HUES64 (cell line): ENCODE measurements around the gene ATP9B.

Experiments
- H3K27ac ChIP-seq: 2 replicates; pipeline ENCODE4 v1.7.0; 2013; ENCODE audit warnings: low read depth, low read length, inconsistent platforms
- H3K27me3 ChIP-seq: 2 replicates; pipeline ENCODE4 v1.6.1; 2013; ENCODE audit warnings: mild to moderate bottlenecking, low read length; ENCODE audit not compliant: insufficient read depth
- H3K36me3 ChIP-seq: 2 replicates; pipeline ENCODE4 v1.6.1; 2013; ENCODE audit warnings: mild to moderate bottlenecking, low read length; ENCODE audit not compliant: insufficient read depth
- H3K4me1 ChIP-seq: 2 replicates; pipeline ENCODE4 v1.6.1; 2013; ENCODE audit warnings: mild to moderate bottlenecking, low read length, moderate library complexity; ENCODE audit not compliant: insufficient read depth
- H3K4me3 ChIP-seq: 2 replicates; pipeline ENCODE4 v1.5.1; 2013; ENCODE audit warnings: mild to moderate bottlenecking, low read length, moderate library complexity
- H3K9ac ChIP-seq: 2 replicates; pipeline ENCODE4 v1.6.1; 2013; ENCODE audit warnings: mild to moderate bottlenecking, low read depth, low read length
- H3K9me3 ChIP-seq: 2 replicates; pipeline ENCODE4 v1.6.1; 2013; ENCODE audit warnings: low read depth, low read length; ENCODE audit not compliant: insufficient read depth
- WGBS: fragments of 150-250, 120-280 bp; methylation state at CpG from one replicate; pipeline ENCODE4 v1.1.7; 2013; ENCODE audit warnings: missing lambda C conversion rate; 5-methylcytosine and 5-hydroxymethylcytosine counted together

The ATP9B gene

DNA sequence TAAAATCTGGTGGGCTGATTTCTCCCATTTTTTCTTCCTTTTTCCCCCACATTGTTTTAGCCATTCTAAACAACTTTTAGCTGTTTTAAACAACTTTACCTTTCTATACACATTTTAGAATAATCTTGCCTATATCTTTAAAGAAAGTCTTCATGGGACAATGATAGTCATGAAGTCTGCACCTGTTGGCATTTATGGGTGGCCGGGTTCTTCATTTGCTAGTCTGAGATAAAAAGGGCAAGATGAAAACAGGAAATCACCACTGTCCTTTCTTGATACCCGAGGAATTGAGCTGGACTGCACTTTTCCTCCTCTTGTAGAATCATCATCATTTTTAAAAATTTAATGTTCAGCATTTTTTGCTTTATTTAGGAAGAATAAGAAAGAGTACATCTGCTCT lies 104.5 kb downstream of the ATP9B start:
- WGBS = 98% methylated on average over 2 of the region's 2 CpGs
- no peaks in the 10 kb centered on the region for H3K9me3 ChIP-seq

DNA sequence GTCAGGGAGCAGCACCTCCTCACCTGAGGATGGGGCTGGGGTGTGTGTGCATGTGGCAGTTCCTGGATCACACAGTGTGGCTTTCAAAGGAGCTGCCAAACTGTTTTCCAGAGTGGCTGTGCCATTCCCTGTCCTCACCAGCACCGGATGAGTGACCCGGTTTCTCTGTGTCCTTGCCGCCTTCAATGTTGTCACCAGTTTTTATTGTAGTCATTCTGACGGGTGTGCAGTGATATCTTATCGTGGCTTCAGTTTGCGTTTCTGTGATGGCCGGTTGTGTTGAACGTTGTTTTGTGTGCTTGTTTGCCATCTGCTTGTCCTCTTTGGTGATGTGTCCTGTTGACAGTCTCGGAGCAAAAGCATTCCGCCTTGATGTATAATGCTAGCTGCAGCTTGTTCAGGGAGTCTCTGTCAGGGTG lies 108.9 kb downstream of the ATP9B start:
- H3K9me3 ChIP-seq = no peaks in the 10 kb centered on the region
- H3K27me3 ChIP-seq = no peaks in the 10 kb centered on the region
- H3K4me1 ChIP-seq = peaks cover 22% of the 10 kb centered on the region
- no peak overlapping the region for H3K9ac ChIP-seq
- 94% methylated on average over 10 of the region's 10 CpGs for WGBS
- no peak overlapping the region for H3K27ac ChIP-seq
- H3K36me3 ChIP-seq = peaks cover 3% of the 10 kb centered on the region
- no peak overlapping the region for H3K4me3 ChIP-seq

More for the DNA sequence above, 104.5 kb downstream of the ATP9B start:
- Histone ChIP-seq H3K27me3 (no peaks in the 10 kb centered on the region), H3K4me1 (no peaks in the 10 kb centered on the region), H3K27ac (no peak overlapping the region), H3K36me3 (peaks cover 3% of the 10 kb centered on the region), H3K9ac (no peak overlapping the region), H3K4me3 (no peak overlapping the region)

DNA sequence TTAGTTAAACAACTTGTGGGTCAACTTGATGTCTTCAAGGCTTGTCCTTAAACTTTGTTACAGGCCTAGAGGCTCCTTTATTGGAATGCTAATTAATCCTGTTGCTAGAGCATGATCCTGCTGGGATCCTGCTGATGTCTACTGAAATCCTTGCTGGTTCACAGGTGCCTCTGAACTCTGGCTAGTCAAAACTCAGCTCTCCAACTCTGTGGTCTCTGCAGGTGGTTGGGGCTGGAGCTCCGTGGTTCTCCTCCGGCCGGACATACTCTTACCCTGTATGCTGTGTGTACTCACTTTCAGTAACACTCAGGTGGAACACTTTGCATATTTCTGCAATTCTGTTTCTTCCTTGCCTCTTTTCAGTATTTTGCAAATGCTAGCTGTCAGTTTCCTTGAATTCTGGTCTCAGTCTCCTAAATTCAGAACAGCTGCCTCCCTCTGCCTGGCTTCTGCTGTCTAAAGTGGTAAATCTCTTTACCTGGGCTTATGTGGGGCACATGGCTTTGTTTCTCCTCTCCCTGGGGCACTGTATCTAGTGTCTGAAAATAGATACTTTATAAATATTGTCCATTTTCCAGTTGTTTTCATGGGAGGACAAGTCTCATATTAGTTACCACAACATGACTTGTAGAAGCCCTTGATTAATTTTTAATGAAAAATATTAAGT lies 113.0 kb downstream of the ATP9B start:
- Histone ChIP-seq H3K27ac (peak overlapping the region; percentile 31; the same call in 1 of the 2 replicates), H3K9ac (no peak overlapping the region), H3K36me3 (no peaks in the 10 kb centered on the region), H3K4me3 (no peak overlapping the region), H3K27me3 (no peaks in the 10 kb centered on the region), H3K9me3 (no peaks in the 10 kb centered on the region), H3K4me1 (peaks cover 38% of the 10 kb centered on the region)
- 8% methylated on average over 3 of the region's 3 CpGs for WGBS

DNA sequence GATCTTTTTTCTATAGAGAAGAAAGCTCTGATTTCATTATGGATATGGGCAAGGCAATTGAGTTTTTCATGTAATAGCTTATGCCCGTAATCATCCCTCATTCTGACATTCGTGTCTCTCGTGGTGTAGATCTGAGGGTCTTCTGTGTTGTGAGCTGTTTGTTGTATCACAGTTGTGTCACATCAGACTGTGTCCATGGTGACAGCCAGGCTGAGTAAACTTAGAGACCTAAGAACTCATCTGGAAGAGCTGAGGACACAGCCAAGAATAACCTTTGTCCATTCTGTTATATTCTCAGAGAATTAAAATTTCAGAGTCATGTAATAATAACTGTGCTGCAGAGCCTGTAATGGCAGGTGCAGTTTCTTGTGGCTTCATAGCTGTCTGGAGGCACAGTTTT lies 116.5 kb downstream of the ATP9B start:
- no peak overlapping the region for H3K9ac ChIP-seq
- no peaks in the 10 kb centered on the region for H3K9me3 ChIP-seq
- no peak overlapping the region for H3K4me3 ChIP-seq
- no peak overlapping the region for H3K27ac ChIP-seq
- peaks cover 41% of the 10 kb centered on the region for H3K4me1 ChIP-seq
- H3K36me3 ChIP-seq = no peaks in the 10 kb centered on the region
- no peaks in the 10 kb centered on the region for H3K27me3 ChIP-seq
- WGBS = 90% methylated on average over 3 of the region's 3 CpGs

DNA sequence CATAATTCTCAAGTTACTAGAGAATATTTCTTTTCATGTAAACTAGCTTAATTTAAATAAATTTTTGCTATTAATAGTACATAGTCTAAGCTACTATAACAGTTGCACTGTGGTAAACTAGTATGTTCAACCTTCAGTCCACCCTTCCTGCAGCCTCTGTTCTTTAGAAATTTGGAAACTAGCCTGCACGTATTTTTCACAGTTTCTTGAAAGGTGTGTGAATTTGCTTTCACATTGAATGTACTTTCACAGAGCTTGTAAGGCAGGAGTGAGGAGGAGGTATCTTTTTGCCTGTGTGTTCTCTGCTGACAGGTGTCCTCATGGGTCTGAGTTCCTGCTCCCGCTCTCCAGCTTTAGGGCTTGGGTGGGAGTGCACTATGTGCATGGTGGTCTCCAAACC lies 117.5 kb downstream of the ATP9B start:
- no peaks in the 10 kb centered on the region for H3K27me3 ChIP-seq
- H3K4me1 ChIP-seq = peaks cover 34% of the 10 kb centered on the region
- no peaks in the 10 kb centered on the region for H3K36me3 ChIP-seq
- 96% methylated on average over 2 of the region's 2 CpGs for WGBS
- H3K9me3 ChIP-seq = no peaks in the 10 kb centered on the region
- no peak overlapping the region for H3K4me3 ChIP-seq
- no peak overlapping the region for H3K27ac ChIP-seq
- H3K9ac ChIP-seq = no peak overlapping the region

DNA sequence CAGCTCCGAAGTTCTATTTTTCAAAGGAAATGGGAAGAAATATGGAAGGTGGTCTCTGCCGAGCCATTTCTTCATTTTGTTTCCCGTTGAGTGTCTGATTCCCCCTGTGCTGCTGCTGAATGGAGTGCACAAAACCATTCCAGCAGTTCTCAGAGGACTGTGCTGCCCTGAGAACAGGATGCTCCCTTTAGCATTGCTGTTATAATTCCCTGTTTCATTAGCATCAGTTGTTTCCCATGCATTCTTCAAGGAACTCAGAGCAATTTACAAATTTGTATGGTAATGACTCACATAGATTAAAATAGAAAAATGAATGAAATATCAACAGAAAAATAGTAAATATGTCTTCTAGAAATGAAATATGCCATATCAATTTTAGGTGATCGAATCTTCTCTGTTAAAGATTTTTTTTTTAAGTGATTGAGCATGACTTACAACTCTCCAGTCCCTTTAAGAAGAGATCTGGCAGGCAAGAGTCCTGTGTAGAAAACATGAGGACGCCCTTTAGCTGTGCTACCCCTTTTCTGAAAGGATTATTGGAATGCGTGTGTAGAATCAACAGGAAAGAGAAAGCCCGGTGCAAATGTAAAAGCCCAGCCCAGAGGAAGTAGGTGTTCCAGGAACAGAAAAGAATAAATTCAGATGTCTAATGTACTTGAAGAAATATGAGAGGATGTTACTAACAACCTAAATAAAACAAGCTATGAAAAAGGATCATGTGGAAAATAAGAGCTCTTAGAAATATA lies 118.5 kb downstream of the ATP9B start:
- Histone ChIP-seq H3K27me3 (no peaks in the 10 kb centered on the region), H3K27ac (no peak overlapping the region; the same call in 1 of the 2 replicates), H3K4me1 (peaks cover 23% of the 10 kb centered on the region), H3K9me3 (no peaks in the 10 kb centered on the region), H3K9ac (no peak overlapping the region), H3K36me3 (no peaks in the 10 kb centered on the region), H3K4me3 (no peak overlapping the region)
- WGBS = 90% methylated on average over 7 of the region's 7 CpGs

DNA sequence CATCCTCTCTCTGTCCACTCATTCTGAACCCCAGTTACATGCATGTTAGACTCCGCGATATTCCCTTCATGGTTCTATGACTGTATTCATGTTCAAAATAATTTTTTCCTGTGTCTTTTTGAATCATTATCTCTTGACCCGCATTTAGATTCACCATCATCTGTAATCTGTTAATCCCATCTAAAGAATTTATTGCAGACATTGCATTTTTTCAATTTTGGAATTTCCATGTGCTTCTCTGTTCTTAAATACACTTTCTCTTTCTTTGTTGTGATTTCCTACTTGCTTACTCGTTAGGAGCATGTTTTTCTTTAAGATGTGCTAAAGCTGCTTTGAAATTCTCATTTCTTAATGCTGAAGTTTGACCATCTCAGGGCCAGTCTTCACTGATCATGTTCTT lies 122.2 kb downstream of the ATP9B start:
- no peak overlapping the region for H3K9ac ChIP-seq
- 97% methylated on average over 4 of the region's 4 CpGs for WGBS
- H3K27ac ChIP-seq = no peak overlapping the region
- H3K4me1 ChIP-seq = peaks cover 8% of the 10 kb centered on the region; the same call in 1 of the 2 replicates
- 0 out of 2 replicates have a peak, but pooled peaks cover 8% of the 10 kb centered on the region for H3K36me3 ChIP-seq
- no peaks in the 10 kb centered on the region for H3K9me3 ChIP-seq
- H3K4me3 ChIP-seq = no peak overlapping the region
- H3K27me3 ChIP-seq = no peaks in the 10 kb centered on the region

DNA sequence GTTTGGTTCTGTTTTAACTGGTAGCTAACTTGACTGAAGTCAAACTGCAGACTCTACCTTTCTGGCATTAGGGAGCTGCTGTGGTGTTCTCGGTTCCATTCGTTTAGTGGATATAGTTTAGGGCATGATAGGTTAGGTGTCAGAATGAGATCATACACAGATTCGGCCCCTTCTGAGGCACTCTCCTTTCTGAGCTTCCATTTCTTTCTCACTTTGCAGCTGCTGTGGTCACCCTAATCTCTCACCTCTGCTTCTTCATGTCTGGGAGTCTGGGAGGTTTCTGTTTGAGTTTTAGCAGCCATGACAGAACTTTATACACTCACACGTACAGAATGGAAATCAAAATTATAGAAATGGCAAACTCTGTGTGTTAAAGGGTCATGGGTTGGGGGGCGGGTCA lies 122.8 kb downstream of the ATP9B start:
- no peaks in the 10 kb centered on the region for H3K27me3 ChIP-seq
- WGBS = 91% methylated on average over 5 of the region's 5 CpGs
- no peaks in the 10 kb centered on the region for H3K9me3 ChIP-seq
- H3K36me3 ChIP-seq = 0 out of 2 replicates have a peak, but pooled peaks cover 8% of the 10 kb centered on the region
- no peak overlapping the region for H3K4me3 ChIP-seq
- H3K9ac ChIP-seq = no peak overlapping the region
- peaks cover 6% of the 10 kb centered on the region; the same call in 1 of the 2 replicates for H3K4me1 ChIP-seq
- H3K27ac ChIP-seq = no peak overlapping the region

DNA sequence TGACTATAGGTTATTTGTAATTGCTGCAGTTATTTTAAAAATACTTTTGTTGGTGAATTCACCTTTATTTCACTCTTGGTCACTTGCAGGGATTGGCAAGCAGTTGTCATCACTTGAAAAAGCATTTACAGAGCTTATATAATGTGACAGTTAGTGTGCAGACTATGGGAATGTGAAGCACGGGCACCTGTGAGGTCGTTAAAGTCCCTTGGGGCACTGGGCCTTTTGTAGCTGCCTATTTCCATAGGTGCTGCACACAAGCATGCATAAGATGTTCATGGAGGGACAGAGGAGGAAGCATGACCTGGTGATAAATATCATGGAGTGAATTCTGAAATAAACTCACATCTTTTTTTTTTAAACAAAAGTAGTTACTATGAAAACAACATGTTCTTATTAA lies 124.6 kb downstream of the ATP9B start:
- H3K9me3 ChIP-seq = no peaks in the 10 kb centered on the region
- WGBS = 98% methylated on average over 2 of the region's 2 CpGs

DNA sequence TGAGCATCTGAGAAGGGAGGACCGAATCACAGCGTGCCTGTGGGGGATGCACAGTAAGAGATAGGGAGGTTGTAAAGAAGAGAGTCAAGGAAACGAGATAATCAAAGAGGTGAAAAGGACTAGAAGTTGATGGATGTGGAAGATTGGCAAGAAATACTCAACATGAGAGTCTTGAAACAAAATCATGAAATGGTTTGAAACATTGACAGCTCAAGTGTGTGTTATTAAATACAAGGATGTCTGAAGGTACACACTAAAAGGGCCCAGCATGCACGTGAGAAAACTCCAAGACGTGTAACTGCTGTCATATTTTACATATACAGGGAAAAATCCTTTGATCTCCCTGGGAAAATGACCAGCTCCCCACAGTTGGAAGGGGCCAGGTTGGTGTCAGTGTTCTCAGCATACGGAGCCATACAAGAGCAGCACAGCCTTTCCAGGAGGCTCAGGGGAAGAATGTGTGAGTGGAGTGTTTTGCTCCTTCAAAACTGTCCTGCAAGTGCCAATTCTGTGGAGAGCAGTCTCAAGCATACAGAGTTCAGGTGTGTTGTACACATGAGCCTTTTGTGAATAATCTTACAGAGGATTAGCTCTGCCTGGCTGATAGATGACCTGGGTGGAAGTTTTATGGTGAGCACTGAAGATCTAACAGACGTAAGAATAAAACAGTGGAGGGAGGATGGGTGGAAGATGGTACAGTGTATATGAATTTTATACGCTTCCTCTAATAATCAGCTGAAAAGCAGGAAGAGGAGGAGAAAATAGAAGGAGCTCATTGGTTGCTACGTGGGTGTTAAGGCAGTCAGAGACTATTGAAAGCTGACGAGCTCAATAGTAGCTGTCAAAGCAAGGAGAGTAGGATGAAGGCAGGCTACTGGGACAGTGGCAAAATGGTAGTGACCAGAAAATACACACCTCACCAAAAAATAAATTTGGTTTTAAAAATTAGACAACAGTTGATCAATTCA lies 126.8 kb downstream of the ATP9B start:
- Histone ChIP-seq H3K4me3 (no peak overlapping the region), H3K9me3 (no peaks in the 10 kb centered on the region), H3K36me3 (0 out of 2 replicates have a peak, but pooled peaks cover 8% of the 10 kb centered on the region), H3K27me3 (no peaks in the 10 kb centered on the region), H3K27ac (no peak overlapping the region), H3K4me1 (no peaks in the 10 kb centered on the region), H3K9ac (no peak overlapping the region)
- 95% methylated on average over 10 of the region's 10 CpGs for WGBS

More for the DNA sequence above, 124.6 kb downstream of the ATP9B start:
- H3K9ac ChIP-seq = no peak overlapping the region
- H3K4me1 ChIP-seq = no peaks in the 10 kb centered on the region
- no peak overlapping the region for H3K4me3 ChIP-seq
- H3K27me3 ChIP-seq = no peaks in the 10 kb centered on the region
- H3K36me3 ChIP-seq = 0 out of 2 replicates have a peak, but pooled peaks cover 8% of the 10 kb centered on the region
- no peak overlapping the region for H3K27ac ChIP-seq
